GM18867 (cell line): Measurements from ENCODE around the gene TEX2.
"Not testable (repeated sequence)": the region's sequence is repeated elsewhere in the genome, so short reads cannot be mapped to it uniquely, and the experiment has no call there.

Experiments
- ATAC-seq: cut with Tn5 transposase; IDR thresholded peaks from one replicate; pipeline ENCODE4 v1.9.1; 2021; ENCODE audit warnings: mild to moderate bottlenecking, moderate library complexity; ENCODE audit not compliant: unreplicated experiment

The TEX2 gene

GRCh38 chr17:64240741-64241347 lies 22.2 kb downstream of the TEX2 start:
- no peak for ATAC-seq

- ATAC-seq = no peak
Measured at GRCh38 chr17:64240261-64240740, 22.8 kb downstream of the TEX2 start.

GRCh38 chr17:64238449-64238848 lies 24.6 kb downstream of the TEX2 start:
- ATAC-seq = not testable (repeated sequence)

GRCh38 chr17:64236827-64237403 lies 26.1 kb downstream of the TEX2 start:
- no peak for ATAC-seq

- no peak for ATAC-seq
Measured at GRCh38 chr17:64234961-64235360, 28.1 kb downstream of the TEX2 start.

- ATAC-seq = no peak
Measured at GRCh38 chr17:64232466-64233262, 30.4 kb downstream of the TEX2 start.

GRCh38 chr17:64231567-64232141 lies 31.4 kb downstream of the TEX2 start:
- no peak for ATAC-seq

GRCh38 chr17:64230791-64231408 lies 32.2 kb downstream of the TEX2 start:
- ATAC-seq = no peak

GRCh38 chr17:64229815-64230728 lies 33.0 kb downstream of the TEX2 start:
- no peak for ATAC-seq

- no peak for ATAC-seq
Measured at GRCh38 chr17:64226132-64226531, 36.9 kb downstream of the TEX2 start.

GRCh38 chr17:64225410-64225809 lies 37.6 kb downstream of the TEX2 start:
- no peak for ATAC-seq

- no peak for ATAC-seq
Measured at GRCh38 chr17:64223931-64224629, 39.0 kb downstream of the TEX2 start.

- no peak for ATAC-seq
Measured at GRCh38 chr17:64223283-64223682, 39.8 kb downstream of the TEX2 start.

GRCh38 chr17:64221679-64222078 lies 41.4 kb downstream of the TEX2 start:
- no peak for ATAC-seq

GRCh38 chr17:64220604-64221003 lies 42.5 kb downstream of the TEX2 start:
- ATAC-seq = not testable (repeated sequence)

- no peak for ATAC-seq
Measured at GRCh38 chr17:64219571-64219970, 43.5 kb downstream of the TEX2 start.

GRCh38 chr17:64218066-64218465 lies 45.0 kb downstream of the TEX2 start:
- no peak for ATAC-seq

GRCh38 chr17:64217249-64217691 lies 45.8 kb downstream of the TEX2 start:
- no peak for ATAC-seq
